ENCODE results near the gene RNF208.
A peak's percentile ranks its signal among the peaks of the same experiment; 100 is the strongest.

Gene RNF208

GRCh38 chr9:137227853-137228505, 5.9 kb upstream of the RNF208 start:
- DNase-seq (ENCODE audit: low spot score): no peak

- DNase-seq (ENCODE audit: low spot score): peak; percentile 82
These were observed 5.2 kb upstream of the RNF208 start, which contains the start of gene RNF224 for GRCh38 chr9:137227054-137227852. RNF224 (plus strand) TSS chr9:137227502; CDS start chr9:137228336, 834 bp downstream.

GRCh38 chr9:137226338-137227053, 4.5 kb upstream of the RNF208 start:
- no peak for DNase-seq (ENCODE audit: low spot score)

- no peak for DNase-seq (ENCODE audit: low spot score)
These were observed 3.8 kb upstream of the RNF208 start for GRCh38 chr9:137225699-137226331.

- DNase-seq (ENCODE audit: low spot score): no peak
These were observed 3.0 kb upstream of the RNF208 start, which contains the start of gene CYSRT1 for GRCh38 chr9:137224830-137225694. CYSRT1 (plus strand) TSS chr9:137225174; CDS start chr9:137225622, 448 bp downstream.

- DNase-seq (ENCODE audit: low spot score): peak; percentile 98
These were observed 1.3 kb upstream of the RNF208 start for GRCh38 chr9:137223078-137223970.

- DNase-seq (ENCODE audit: low spot score): no peak
These were observed 431 bp downstream of the RNF208 start for GRCh38 chr9:137221506-137222111.

- DNase-seq (ENCODE audit: low spot score): no peak
These were observed 940 bp downstream of the RNF208 start for GRCh38 chr9:137221095-137221505.

GRCh38 chr9:137220317-137221094, 1.5 kb downstream of the RNF208 start:
- DNase-seq (ENCODE audit: low spot score): no peak

GRCh38 chr9:137219757-137220316, 2.2 kb downstream of the RNF208 start:
- no peak for DNase-seq (ENCODE audit: low spot score)

GRCh38 chr9:137218754-137219271, 3.2 kb downstream of the RNF208 start:
- peak; percentile 75 for DNase-seq (ENCODE audit: low spot score)

- DNase-seq (ENCODE audit: low spot score): no peak
These were observed 3.8 kb downstream of the RNF208 start for GRCh38 chr9:137218212-137218753.

- no peak for DNase-seq (ENCODE audit: low spot score)
These were observed 4.5 kb downstream of the RNF208 start for GRCh38 chr9:137217276-137218211.

- no peak for DNase-seq (ENCODE audit: low spot score)
These were observed 5.7 kb downstream of the RNF208 start for GRCh38 chr9:137216188-137216965.

- DNase-seq (ENCODE audit: low spot score): no peak
These were observed 6.6 kb downstream of the RNF208 start for GRCh38 chr9:137215196-137215986.
